Kidney epithelial cell (primary cell): ENCODE results near the gene LRBA. TPM values are rescaled to one million over a fixed set of nuclear protein-coding genes. Genes with fewer than 3 reads are reported as not detected.

Source experiments
- DNase-seq: peaks from one replicate; pipeline ENCODE4 v3.0.0-alpha.2; 2010; ENCODE audit warnings: low read depth
- H3K27me3 ChIP-seq: 2 replicates; pipeline ENCODE4 v1.6.0; 2011; ENCODE audit warnings: low read length; ENCODE audit not compliant: control insufficient read depth, insufficient read depth
- H3K36me3 ChIP-seq: 2 replicates; pipeline ENCODE4 v1.5.1; 2011; ENCODE audit warnings: low read length; ENCODE audit not compliant: control insufficient read depth, insufficient read depth
- H3K4me3 ChIP-seq: 2 replicates; pipeline ENCODE4 v1.5.1; 2011; ENCODE audit warnings: low read depth, mild to moderate bottlenecking, control low read depth, low read length
- total RNA-seq: library from RNA; depleted of rRNA; stranded (reverse); fragments of >200 nt; gene quantifications from 2 replicates; pipeline ENCODE4 v1.2.3, GENCODE V29; 2015
- TF ChIP-seq, protein P1 (sequence below): IDR thresholded peaks from 2 replicates; pipeline ENCODE4 v1.5.1; 2011; ENCODE audit warnings: mild to moderate bottlenecking, moderate library complexity, low read length, control low read depth, inconsistent platforms; ENCODE audit not compliant: insufficient read depth, poor library complexity, severe bottlenecking

The LRBA gene
- total RNA-seq, 1 donor from 2014 or later: 85.2 TPM

DNA sequence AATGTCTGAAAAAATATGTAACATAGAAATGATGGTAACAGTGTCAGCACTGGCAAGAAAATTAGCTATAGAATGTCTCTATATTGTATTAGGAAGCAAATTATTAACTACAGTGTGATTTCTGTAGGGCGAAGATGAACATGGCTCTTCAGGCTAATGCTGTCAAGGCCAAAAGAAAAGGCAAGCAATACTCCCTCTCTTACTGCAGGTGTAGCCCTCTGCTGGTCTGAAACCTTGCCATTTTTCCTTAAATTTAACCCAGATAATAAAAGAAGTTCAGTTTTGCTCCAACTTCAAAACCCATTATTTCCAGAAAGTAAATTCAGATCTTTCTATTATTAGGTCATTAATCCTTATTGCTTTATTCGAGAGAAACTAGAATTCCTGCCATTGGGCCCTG, 215.9 kb downstream of the LRBA start:
- no peak for DNase-seq
- H3K36me3 ChIP-seq: no peaks in the 10 kb centered on the region

DNA sequence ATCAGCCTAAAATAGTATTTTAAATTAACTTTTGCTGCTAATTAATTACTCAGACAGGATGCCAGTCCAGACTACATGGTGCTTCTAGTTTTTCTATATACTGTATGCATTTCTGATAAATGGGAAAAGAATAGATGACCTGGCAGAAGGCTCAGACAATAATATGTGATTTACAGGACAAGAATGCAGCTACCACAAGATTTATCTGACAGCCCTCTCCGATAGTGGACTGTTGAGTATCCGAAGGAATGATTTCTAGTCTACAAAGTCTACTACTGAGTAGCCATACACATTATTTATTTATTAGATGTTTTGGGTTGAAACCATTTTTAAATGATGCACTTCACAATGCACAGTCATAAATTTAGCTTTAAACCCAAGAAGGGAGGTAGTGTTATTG, 220.4 kb downstream of the LRBA start:
- Histone ChIP-seq H3K4me3 (no peak overlapping the region), H3K27me3 (no peaks in the 10 kb centered on the region), H3K36me3 (no peaks in the 10 kb centered on the region)
- no peak for DNase-seq
- TF ChIP-seq, protein P1, sequence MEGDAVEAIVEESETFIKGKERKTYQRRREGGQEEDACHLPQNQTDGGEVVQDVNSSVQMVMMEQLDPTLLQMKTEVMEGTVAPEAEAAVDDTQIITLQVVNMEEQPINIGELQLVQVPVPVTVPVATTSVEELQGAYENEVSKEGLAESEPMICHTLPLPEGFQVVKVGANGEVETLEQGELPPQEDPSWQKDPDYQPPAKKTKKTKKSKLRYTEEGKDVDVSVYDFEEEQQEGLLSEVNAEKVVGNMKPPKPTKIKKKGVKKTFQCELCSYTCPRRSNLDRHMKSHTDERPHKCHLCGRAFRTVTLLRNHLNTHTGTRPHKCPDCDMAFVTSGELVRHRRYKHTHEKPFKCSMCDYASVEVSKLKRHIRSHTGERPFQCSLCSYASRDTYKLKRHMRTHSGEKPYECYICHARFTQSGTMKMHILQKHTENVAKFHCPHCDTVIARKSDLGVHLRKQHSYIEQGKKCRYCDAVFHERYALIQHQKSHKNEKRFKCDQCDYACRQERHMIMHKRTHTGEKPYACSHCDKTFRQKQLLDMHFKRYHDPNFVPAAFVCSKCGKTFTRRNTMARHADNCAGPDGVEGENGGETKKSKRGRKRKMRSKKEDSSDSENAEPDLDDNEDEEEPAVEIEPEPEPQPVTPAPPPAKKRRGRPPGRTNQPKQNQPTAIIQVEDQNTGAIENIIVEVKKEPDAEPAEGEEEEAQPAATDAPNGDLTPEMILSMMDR: no peak

More for the DNA sequence above, 215.9 kb downstream of the LRBA start:
- TF ChIP-seq, protein P1: no peak
- no peaks in the 10 kb centered on the region for H3K27me3 ChIP-seq
- H3K4me3 ChIP-seq: no peak overlapping the region

DNA sequence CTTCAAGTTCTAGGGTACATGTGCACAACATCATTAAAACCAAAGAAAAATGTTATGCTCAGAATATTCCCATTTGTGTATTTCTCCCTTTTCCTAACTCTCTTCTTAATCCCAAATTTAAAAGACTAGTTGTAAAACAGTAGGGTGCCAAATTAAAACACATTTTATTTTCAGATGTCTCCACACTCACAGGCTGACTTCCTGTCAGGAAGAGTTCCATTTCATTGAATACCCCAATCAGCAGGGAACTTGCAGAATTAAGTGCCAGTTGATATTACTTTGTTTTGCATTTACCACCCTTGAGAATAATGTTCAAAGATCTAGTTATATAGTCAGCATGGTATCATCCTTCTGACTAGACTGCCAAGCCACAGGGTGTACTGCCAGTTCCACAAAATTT, 225.2 kb downstream of the LRBA start:
- Histone ChIP-seq H3K27me3 (no peaks in the 10 kb centered on the region), H3K4me3 (no peak overlapping the region), H3K36me3 (no peaks in the 10 kb centered on the region)
- DNase-seq: no peak
- TF ChIP-seq, protein P1: no peak

DNA sequence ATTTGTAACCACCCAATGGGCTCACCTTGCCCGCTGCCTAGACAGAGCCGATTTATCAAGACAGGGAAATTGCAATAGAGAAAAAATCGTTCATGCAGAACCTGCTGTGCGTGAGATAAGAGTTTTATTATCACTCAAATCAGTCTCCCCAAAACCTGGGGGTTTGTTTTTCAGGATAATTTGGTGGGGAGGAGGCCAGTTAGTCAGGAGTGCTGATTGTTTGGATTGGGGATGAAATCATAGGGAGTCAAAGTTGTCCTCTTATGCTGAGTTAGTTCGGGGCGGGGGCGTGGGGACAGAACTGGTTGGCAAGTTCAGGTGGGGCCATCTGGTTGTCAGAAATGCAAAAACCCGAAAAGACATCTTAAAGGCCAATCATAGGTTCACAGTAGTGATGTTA, 230.1 kb downstream of the LRBA start:
- no peaks in the 10 kb centered on the region for H3K27me3 ChIP-seq
- DNase-seq: no peak
- TF ChIP-seq, protein P1: no peak
- no peak overlapping the region for H3K4me3 ChIP-seq
- no peaks in the 10 kb centered on the region for H3K36me3 ChIP-seq

DNA sequence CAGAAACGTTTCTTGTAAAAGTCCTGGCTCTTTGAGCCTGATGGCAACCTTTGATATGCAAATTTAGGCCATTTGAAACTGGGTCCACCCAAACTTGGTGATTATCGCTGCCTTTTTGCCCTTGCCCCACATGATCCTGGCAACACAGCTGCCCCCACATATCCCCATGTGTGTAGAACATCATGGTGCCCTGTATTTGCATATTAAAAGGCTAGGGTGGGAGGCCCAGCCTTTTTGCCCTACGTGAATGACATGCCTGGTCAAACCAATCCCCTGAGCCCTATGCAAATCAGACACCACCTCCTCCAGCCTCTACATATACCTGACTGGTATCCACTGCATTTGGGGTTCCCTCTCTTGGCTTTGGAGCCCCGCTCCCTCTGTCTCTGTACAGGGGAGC, 230.8 kb downstream of the LRBA start:
- no peak for DNase-seq
- TF ChIP-seq, protein P1: no peak
- Histone ChIP-seq H3K36me3 (no peaks in the 10 kb centered on the region), H3K27me3 (no peaks in the 10 kb centered on the region), H3K4me3 (no peak overlapping the region)

DNA sequence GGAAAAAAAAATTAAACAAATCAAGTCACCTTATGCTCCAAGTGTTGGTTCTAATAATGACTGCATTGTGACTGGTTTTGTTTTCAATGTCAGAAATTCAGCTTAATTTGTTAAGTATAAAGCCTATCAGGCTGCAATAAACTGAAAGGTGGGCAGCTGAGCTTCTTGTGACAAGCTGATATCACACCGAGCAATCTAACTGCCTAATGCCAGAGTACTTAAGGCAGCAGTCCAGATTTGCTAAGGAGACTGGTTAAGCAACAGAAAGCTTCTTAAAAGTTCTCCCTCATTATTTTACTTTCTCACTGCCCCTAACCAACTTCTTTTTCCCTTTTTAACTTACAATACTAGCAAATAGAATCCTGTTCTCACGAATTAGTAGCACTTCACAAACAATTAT, 232.2 kb downstream of the LRBA start:
- Histone ChIP-seq H3K4me3 (no peak overlapping the region), H3K27me3 (no peaks in the 10 kb centered on the region), H3K36me3 (no peaks in the 10 kb centered on the region)
- TF ChIP-seq, protein P1: no peak
- DNase-seq: no peak
